ENCODE measurements around the gene XYLT1. TPM values are rescaled to one million over a fixed set of nuclear protein-coding genes. Genes with fewer than 3 reads are reported as not detected.

The XYLT1 gene
- polyA plus RNA-seq, 1 of the 3 experiments (the other 2 are of a cell fraction), result 17.6 TPM

DNA sequence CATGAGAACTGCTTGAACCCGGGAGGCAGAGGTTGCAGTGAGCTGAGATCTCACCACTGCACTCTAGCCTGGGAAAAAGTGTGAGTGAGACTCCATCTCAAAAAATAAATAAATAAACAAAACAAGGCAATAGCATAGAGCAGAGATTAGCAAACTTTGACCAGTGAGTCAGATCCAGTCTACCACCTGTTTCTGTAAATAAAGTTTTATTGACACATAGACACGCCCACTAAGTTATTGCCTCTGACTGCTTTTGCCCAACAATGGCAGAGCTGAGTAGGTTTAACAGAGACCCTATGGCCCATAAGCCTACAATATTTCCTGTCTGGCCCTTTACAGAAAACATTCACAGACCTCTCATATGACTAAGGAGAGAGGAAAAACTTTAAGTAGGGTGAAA is 44.3 kb downstream of the XYLT1 start:
- Histone ChIP-seq H3F3A (replicated peaks; ENCODE audit: insufficient read depth) (peaks cover 8% of the 10 kb centered on the region), H3K36me3 (replicated peaks in 1 of 2; ENCODE audit: control insufficient read depth in 1 of 2, insufficient read depth in 2 of 2, low read length in 1 of 2) (peaks cover 0 to 44% of the 10 kb centered on the region in 2 experiments), H3K27me3 (ENCODE audit: insufficient read depth) (no peaks in the 10 kb centered on the region), H4K20me1 (ENCODE audit: insufficient read depth) (peaks cover 100% of the 10 kb centered on the region), H3K4me3 (ENCODE audit: low read depth in 2 of 2, low read length in 1 of 2) (no peak overlapping the region), H3K79me2 (ENCODE audit: insufficient read depth) (peaks cover 100% of the 10 kb centered on the region), H3K4me1 (ENCODE audit: control insufficient read depth in 1 of 2, insufficient read depth in 2 of 2, low read depth in 1 of 2, low read length in 1 of 2) (no peaks in the 10 kb centered on the region; a peak in 1 of 4 replicates), H3K9ac (no peak overlapping the region), H3K9me2 (no peaks in the 10 kb centered on the region), H3K9me3 (no peaks in the 10 kb centered on the region), H3K27ac (ENCODE audit: low read depth in 2 of 2, low read length in 1 of 2) (no peak overlapping the region), H3K4me2 (no peak overlapping the region), H2AFZ (ENCODE audit: low read depth) (no peak overlapping the region)
- POLR2A ChIA-PET, result no interaction called here
- 90% methylated on average over 2 of the region's 2 CpGs for WGBS (ENCODE audit: low lambda C conversion rate)
- TF ChIP-seq, protein P1, sequence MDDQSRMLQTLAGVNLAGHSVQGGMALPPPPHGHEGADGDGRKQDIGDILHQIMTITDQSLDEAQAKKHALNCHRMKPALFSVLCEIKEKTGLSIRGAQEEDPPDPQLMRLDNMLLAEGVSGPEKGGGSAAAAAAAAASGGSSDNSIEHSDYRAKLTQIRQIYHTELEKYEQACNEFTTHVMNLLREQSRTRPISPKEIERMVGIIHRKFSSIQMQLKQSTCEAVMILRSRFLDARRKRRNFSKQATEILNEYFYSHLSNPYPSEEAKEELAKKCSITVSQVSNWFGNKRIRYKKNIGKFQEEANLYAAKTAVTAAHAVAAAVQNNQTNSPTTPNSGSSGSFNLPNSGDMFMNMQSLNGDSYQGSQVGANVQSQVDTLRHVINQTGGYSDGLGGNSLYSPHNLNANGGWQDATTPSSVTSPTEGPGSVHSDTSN (IDR thresholded peaks at IDR 0.05), result no peak
- TF ChIP-seq YY1 (IDR thresholded peaks at IDR 0.05; ENCODE audit: low read depth) (no peak), NFIC (IDR thresholded peaks at IDR 0.05; ENCODE audit: borderline replicate concordance) (no peak), EZH2phosphoT487 (IDR thresholded peaks at IDR 0.05; ENCODE audit: borderline replicate concordance, low read depth) (no peak), RAD21 (IDR thresholded peaks at IDR 0.05; ENCODE audit: low read length) (no peak), TAF1 (IDR thresholded peaks at IDR 0.05; ENCODE audit: borderline replicate concordance, low read depth, low read length) (no peak), FOXJ3 (CRISPR knock-in tag; IDR thresholded peaks at IDR 0.05) (no peak), TEAD4 (IDR thresholded peaks at IDR 0.05; ENCODE audit: borderline replicate concordance, insufficient read depth) (no peak), SIN3A (IDR thresholded peaks at IDR 0.05; ENCODE audit: borderline replicate concordance, low read depth, low read length) (no peak), GABPA (IDR thresholded peaks at IDR 0.05; ENCODE audit: low read depth) (no peak), RCOR1 (IDR thresholded peaks at IDR 0.05; ENCODE audit: low read length) (no peak)
- CTCF ChIA-PET, result interaction anchor here (0.7 kb wide), 1 partner anchor 245 kb away, joined by 4 read pairs; no protein-coding TSS in a partner anchor
- no peak for DNase-seq

DNA sequence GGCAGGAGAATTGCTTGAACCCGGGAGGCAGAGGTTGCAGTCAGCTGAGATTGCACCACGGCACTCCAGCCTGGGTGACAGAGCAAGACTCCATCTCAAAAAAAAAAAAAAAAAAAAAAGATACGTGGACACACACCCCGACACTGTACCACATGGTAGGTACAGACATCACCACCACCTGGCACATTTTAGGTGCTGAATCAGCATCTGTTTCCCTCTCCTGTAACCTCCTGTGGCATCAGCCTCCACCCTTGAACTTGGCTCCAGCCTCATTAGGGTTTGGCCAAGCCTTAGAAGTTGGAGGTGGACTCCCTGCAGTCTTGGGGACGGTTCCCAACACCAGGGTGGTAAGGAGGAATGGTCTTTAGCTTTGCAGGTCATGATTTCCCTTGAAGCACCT is 46.0 kb downstream of the XYLT1 start:
- H3K4me1 ChIP-seq (ENCODE audit: control insufficient read depth in 1 of 2, insufficient read depth in 2 of 2, low read depth in 1 of 2, low read length in 1 of 2), result no peaks in the 10 kb centered on the region; a peak in 1 of 4 replicates
- H4K20me1 ChIP-seq (ENCODE audit: insufficient read depth), result peaks cover 100% of the 10 kb centered on the region
- CTCF ChIA-PET, result interaction anchor here (0.8 to 1.4 kb wide), 3 partner anchors 18 to 45 kb away, joined by 3 to 6 read pairs (median 4); no protein-coding TSS in a partner anchor
- H3K27ac ChIP-seq (ENCODE audit: low read depth in 2 of 2, low read length in 1 of 2), result no peak overlapping the region
- no peaks in the 10 kb centered on the region for H3K9me2 ChIP-seq
- H2AFZ ChIP-seq (ENCODE audit: low read depth), result no peak overlapping the region
- no peak overlapping the region for H3K4me2 ChIP-seq
- no peak overlapping the region for H3K4me3 ChIP-seq (ENCODE audit: low read depth in 2 of 2, low read length in 1 of 2)
- WGBS (ENCODE audit: low lambda C conversion rate), result 85% methylated on average over 5 of the region's 5 CpGs
- POLR2A ChIA-PET, result no interaction called here
- H3F3A ChIP-seq (replicated peaks; ENCODE audit: insufficient read depth), result peaks cover 13% of the 10 kb centered on the region
- no peaks in the 10 kb centered on the region for H3K9me3 ChIP-seq
- H3K27me3 ChIP-seq (ENCODE audit: insufficient read depth), result no peaks in the 10 kb centered on the region
- no peak for DNase-seq
- H3K36me3 ChIP-seq (replicated peaks in 1 of 2; ENCODE audit: control insufficient read depth in 1 of 2, insufficient read depth in 2 of 2, low read length in 1 of 2), result peaks cover 0 to 35% of the 10 kb centered on the region in 2 experiments
- H3K79me2 ChIP-seq (ENCODE audit: insufficient read depth), result peaks cover 100% of the 10 kb centered on the region
- H3K9ac ChIP-seq, result no peak overlapping the region
- TF ChIP-seq MEF2A (IDR thresholded peaks at IDR 0.05; ENCODE audit: borderline replicate concordance, low read depth), result no peak
- TF ChIP-seq, protein P2, sequence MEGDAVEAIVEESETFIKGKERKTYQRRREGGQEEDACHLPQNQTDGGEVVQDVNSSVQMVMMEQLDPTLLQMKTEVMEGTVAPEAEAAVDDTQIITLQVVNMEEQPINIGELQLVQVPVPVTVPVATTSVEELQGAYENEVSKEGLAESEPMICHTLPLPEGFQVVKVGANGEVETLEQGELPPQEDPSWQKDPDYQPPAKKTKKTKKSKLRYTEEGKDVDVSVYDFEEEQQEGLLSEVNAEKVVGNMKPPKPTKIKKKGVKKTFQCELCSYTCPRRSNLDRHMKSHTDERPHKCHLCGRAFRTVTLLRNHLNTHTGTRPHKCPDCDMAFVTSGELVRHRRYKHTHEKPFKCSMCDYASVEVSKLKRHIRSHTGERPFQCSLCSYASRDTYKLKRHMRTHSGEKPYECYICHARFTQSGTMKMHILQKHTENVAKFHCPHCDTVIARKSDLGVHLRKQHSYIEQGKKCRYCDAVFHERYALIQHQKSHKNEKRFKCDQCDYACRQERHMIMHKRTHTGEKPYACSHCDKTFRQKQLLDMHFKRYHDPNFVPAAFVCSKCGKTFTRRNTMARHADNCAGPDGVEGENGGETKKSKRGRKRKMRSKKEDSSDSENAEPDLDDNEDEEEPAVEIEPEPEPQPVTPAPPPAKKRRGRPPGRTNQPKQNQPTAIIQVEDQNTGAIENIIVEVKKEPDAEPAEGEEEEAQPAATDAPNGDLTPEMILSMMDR (IDR thresholded peaks at IDR 0.05), result no peak
- TF ChIP-seq FOXJ3 (CRISPR knock-in tag; IDR thresholded peaks at IDR 0.05), result no peak
- no peak for TF ChIP-seq RFX5 (IDR thresholded peaks at IDR 0.05; ENCODE audit: low read length)
- no peak for TF ChIP-seq RXRA (IDR thresholded peaks at IDR 0.05; ENCODE audit: borderline replicate concordance, low read depth)
- TF ChIP-seq, protein P1 (IDR thresholded peaks at IDR 0.05), result no peak
- TF ChIP-seq, protein P3, sequence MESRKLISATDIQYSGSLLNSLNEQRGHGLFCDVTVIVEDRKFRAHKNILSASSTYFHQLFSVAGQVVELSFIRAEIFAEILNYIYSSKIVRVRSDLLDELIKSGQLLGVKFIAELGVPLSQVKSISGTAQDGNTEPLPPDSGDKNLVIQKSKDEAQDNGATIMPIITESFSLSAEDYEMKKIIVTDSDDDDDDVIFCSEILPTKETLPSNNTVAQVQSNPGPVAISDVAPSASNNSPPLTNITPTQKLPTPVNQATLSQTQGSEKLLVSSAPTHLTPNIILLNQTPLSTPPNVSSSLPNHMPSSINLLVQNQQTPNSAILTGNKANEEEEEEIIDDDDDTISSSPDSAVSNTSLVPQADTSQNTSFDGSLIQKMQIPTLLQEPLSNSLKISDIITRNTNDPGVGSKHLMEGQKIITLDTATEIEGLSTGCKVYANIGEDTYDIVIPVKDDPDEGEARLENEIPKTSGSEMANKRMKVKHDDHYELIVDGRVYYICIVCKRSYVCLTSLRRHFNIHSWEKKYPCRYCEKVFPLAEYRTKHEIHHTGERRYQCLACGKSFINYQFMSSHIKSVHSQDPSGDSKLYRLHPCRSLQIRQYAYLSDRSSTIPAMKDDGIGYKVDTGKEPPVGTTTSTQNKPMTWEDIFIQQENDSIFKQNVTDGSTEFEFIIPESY (IDR thresholded peaks at IDR 0.05; ENCODE audit: borderline replicate concordance, low read depth), result no peak
- TF ChIP-seq FOXM1 (IDR thresholded peaks at IDR 0.05; ENCODE audit: low read depth), result no peak
- TF ChIP-seq EP300 (IDR thresholded peaks at IDR 0.05; ENCODE audit: borderline replicate concordance in 1 of 2, low read depth in 1 of 2, low read length in 1 of 2), result no peak
- TF ChIP-seq, protein P4, sequence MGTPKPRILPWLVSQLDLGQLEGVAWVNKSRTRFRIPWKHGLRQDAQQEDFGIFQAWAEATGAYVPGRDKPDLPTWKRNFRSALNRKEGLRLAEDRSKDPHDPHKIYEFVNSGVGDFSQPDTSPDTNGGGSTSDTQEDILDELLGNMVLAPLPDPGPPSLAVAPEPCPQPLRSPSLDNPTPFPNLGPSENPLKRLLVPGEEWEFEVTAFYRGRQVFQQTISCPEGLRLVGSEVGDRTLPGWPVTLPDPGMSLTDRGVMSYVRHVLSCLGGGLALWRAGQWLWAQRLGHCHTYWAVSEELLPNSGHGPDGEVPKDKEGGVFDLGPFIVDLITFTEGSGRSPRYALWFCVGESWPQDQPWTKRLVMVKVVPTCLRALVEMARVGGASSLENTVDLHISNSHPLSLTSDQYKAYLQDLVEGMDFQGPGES (IDR thresholded peaks at IDR 0.05; ENCODE audit: low read depth, low read length), result no peak
- TF ChIP-seq MXI1 (IDR thresholded peaks at IDR 0.05; ENCODE audit: low read depth, low read length), result no peak

All from SK-N-SH (cell line).